Keratinocyte (primary cell): ENCODE measurements around the gene FAM229A. TPM values are rescaled to one million over a fixed set of nuclear protein-coding genes. Genes with fewer than 3 reads are reported as not detected.

ENCODE experiments used
- DNase-seq: peaks from one replicate; pipeline ENCODE4 v3.0.0-alpha.2; 2011; ENCODE audit warnings: low read depth, missing footprints, low spot score
- FAIRE-seq: peaks from 2 replicates; lab custom pipeline; 2011; peaks lifted over from hg19 to GRCh38; lab: Jason Lieb, UNC
- H2AFZ ChIP-seq: 2 replicates; pipeline ENCODE4 v1.6.0; 2012; ENCODE audit warnings: low read length, control low read depth, inconsistent platforms; ENCODE audit not compliant: control insufficient read depth
- H3K27ac ChIP-seq: 2 replicates; pipeline ENCODE4 v1.5.1; 2011; ENCODE audit warnings: low read length; ENCODE audit not compliant: control insufficient read depth, insufficient read depth
- H3K27me3 ChIP-seq: 3 replicates; pipeline ENCODE4 v1.6.0; 2011; ENCODE audit warnings: low read length; ENCODE audit not compliant: control insufficient read depth, insufficient read depth; ENCODE audit errors: extremely low read depth
- H3K36me3 ChIP-seq, 2 experiments: 2 replicates in 1 of 2; 3 replicates in 1 of 2; pipeline ENCODE4 v1.5.1; 2011; ENCODE audit warnings: low read length in 2 of 2, mild to moderate bottlenecking in 1 of 2; ENCODE audit not compliant: control insufficient read depth in 2 of 2, insufficient read depth in 2 of 2; ENCODE audit errors: extremely low read depth in 1 of 2
- H3K4me1 ChIP-seq: 3 replicates; pipeline ENCODE4 v1.5.1; 2011; ENCODE audit warnings: low read length; ENCODE audit not compliant: control insufficient read depth, insufficient read depth; ENCODE audit errors: extremely low read depth
- H3K4me2 ChIP-seq: 3 replicates; pipeline ENCODE4 v1.6.0; 2011; ENCODE audit warnings: low read depth, low read length; ENCODE audit not compliant: control insufficient read depth, insufficient read depth; ENCODE audit errors: extremely low read depth
- H3K4me3 ChIP-seq, 3 experiments: fragments of 200-600 bp in 1 of 3; sonication (generic) in 1 of 3; 2 replicates in 2 of 3; 3 replicates in 1 of 3; pipeline ENCODE4 v1.5.1; 2011 to 2016; ENCODE audit warnings: low read length in 3 of 3, mild to moderate bottlenecking in 3 of 3, control low read depth in 2 of 3, inconsistent platforms in 1 of 3, low read depth in 1 of 3, mixed read lengths in 1 of 3, mixed run types in 1 of 3, moderate library complexity in 1 of 3; ENCODE audit not compliant: control insufficient read depth in 2 of 3, insufficient read depth in 2 of 3; ENCODE audit errors: extremely low read depth in 1 of 3
- H3K79me2 ChIP-seq: 2 replicates; pipeline ENCODE4 v1.6.0; 2012; ENCODE audit warnings: low read length; ENCODE audit not compliant: control insufficient read depth, insufficient read depth
- H3K9ac ChIP-seq: 3 replicates; pipeline ENCODE4 v1.6.0; 2011; ENCODE audit warnings: low read length; ENCODE audit not compliant: control insufficient read depth, insufficient read depth; ENCODE audit errors: extremely low read depth
- H3K9me1 ChIP-seq: 3 replicates; pipeline ENCODE4 v1.6.0; 2011; ENCODE audit warnings: low read length; ENCODE audit not compliant: control insufficient read depth, insufficient read depth; ENCODE audit errors: extremely low read depth
- H3K9me3 ChIP-seq: 2 replicates; pipeline ENCODE4 v1.5.1; 2012; ENCODE audit warnings: low read depth, low read length; ENCODE audit not compliant: control insufficient read depth
- H4K20me1 ChIP-seq: 3 replicates; pipeline ENCODE4 v1.6.0; 2011; ENCODE audit warnings: low read length; ENCODE audit not compliant: control insufficient read depth, insufficient read depth; ENCODE audit errors: extremely low read depth
- EZH2 ChIP-seq: IDR thresholded peaks from one replicate; pipeline ENCODE4 v1.6.1; 2012; ENCODE audit warnings: inconsistent platforms, mild to moderate bottlenecking, low read length, moderate library complexity
- dilution Hi-C: fragments of 300-500 bp; cut with MboI; formaldehyde crosslinking; loops from one replicate; pipeline ENCODE4 v1.7.0; 2020; ENCODE audit warnings: low sequenced_read_pairs; ENCODE audit not compliant: extremely low pct_ligation_motif_present
- polyA plus RNA-seq, 5 experiments: library from polyadenylated mRNA; depleted of rRNA in 3 of 5; stranded (reverse) in 3 of 5; stranded (forward) in 1 of 5; unstranded in 1 of 5; fragments of >200 nt; gene quantifications; 1 replicate in 1 of 5; 2 replicates in 3 of 5; 3 replicates in 1 of 5; pipeline versions ENCODE4 v1.2.1 to v1.2.3, GENCODE V29; 2011 to 2012; ENCODE audit warnings: missing spikeins in 2 of 5, low read depth in 1 of 5, low replicate concordance in 1 of 5
- TF ChIP-seq, protein P1 (sequence below), 3 experiments: IDR thresholded peaks in 1 of 3; conservative IDR thresholded peaks in 1 of 3; optimal IDR thresholded peaks in 1 of 3; 2 replicates in 2 of 3; 3 replicates in 1 of 3; pipeline versions ENCODE3 to v1.5.1; 2011; ENCODE audit warnings: low read length in 3 of 3, mild to moderate bottlenecking in 3 of 3, moderate library complexity in 2 of 3, control low read depth in 1 of 3, inconsistent platforms in 1 of 3; ENCODE audit not compliant: insufficient read depth in 2 of 3; ENCODE audit errors: extremely low read depth in 1 of 3

The FAM229A gene
- polyA plus RNA-seq, 1 donor (not counting 4 experiments of a cell fraction or from before 2014, with no cell fraction given) = 1.1 TPM

DNA sequence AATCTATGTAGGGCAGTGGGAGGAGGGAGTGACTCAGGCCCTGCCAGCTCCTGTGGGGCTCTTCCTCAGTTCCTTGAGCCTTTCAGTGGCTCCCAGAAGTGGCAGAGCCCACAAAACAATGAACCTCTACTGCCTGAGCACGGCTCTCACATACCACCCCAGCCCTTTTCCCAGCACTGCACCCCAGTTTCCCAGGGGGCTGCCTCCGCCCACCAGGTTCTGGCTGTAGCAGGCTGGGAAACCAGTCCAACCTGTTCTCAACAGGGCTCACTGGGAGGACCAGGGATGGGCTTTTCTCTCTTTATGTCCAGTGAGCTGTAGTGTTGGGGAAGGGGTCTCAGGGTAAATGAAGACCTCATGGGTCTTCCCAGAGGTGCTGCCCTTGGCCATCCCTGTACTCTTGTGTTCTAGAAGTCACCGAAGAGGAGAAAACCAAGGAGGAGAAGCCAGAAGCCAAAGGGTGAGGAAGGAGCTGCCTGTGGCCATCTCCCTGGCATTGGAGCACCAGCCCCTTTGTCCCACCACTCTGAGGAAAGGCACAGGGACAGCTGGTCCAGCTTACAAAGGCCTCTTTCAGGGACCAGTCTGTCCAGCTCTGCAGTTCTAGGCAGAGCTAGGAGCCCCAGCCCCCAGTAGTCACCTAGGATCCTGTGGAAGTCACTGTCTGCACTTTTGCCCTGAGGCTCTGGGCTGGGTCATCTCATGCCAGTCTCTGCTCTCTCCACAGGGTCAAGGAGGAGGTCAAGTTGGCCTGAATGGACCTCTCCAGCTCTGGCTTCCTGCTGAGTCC lies 29.8 kb downstream of the FAM229A start:
- Histone ChIP-seq H3K79me2 (no peaks in the 10 kb centered on the region), H3K4me1 (peaks cover 19% of the 10 kb centered on the region), H3K4me3 (no peak overlapping the region), H3K27ac (no peak overlapping the region), H3K36me3 (peaks cover 19 to 29% of the 10 kb centered on the region in 2 experiments), H3K9ac (no peak overlapping the region), H3K9me3 (no peaks in the 10 kb centered on the region), H2AFZ (no peak overlapping the region), H3K9me1 (no peaks in the 10 kb centered on the region), H3K4me2 (no peak overlapping the region), H4K20me1 (peaks cover 2% of the 10 kb centered on the region), H3K27me3 (peaks cover 14% of the 10 kb centered on the region)
- DNase-seq (no peak), FAIRE-seq (no peak)
- TF ChIP-seq EZH2 = no peak
- TF ChIP-seq, protein P1, sequence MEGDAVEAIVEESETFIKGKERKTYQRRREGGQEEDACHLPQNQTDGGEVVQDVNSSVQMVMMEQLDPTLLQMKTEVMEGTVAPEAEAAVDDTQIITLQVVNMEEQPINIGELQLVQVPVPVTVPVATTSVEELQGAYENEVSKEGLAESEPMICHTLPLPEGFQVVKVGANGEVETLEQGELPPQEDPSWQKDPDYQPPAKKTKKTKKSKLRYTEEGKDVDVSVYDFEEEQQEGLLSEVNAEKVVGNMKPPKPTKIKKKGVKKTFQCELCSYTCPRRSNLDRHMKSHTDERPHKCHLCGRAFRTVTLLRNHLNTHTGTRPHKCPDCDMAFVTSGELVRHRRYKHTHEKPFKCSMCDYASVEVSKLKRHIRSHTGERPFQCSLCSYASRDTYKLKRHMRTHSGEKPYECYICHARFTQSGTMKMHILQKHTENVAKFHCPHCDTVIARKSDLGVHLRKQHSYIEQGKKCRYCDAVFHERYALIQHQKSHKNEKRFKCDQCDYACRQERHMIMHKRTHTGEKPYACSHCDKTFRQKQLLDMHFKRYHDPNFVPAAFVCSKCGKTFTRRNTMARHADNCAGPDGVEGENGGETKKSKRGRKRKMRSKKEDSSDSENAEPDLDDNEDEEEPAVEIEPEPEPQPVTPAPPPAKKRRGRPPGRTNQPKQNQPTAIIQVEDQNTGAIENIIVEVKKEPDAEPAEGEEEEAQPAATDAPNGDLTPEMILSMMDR (optimal IDR thresholded peaks at IDR 0.05 in 1 of 3, IDR thresholded peaks at IDR 0.05 in 1 of 3, conservative IDR thresholded peaks at IDR 0.05 in 1 of 3; ENCODE audit: extremely low read depth in 1 of 3, insufficient read depth in 2 of 3, low read length in 3 of 3) = no peak
- dilution Hi-C loops = no loop called here

- dilution Hi-C loops = no loop called here
Observed at GRCh38 chr1:32331549-32331948, 30.7 kb downstream of the FAM229A start.

More at GRCh38 chr1:32331549-32331948, 30.7 kb downstream of the FAM229A start:
- H3K36me3 ChIP-seq = peaks cover 24 to 37% of the 10 kb centered on the region in 2 experiments
- no peaks in the 10 kb centered on the region for H3K9me3 ChIP-seq
- H3K27me3 ChIP-seq = peaks cover 7% of the 10 kb centered on the region
- no peak for FAIRE-seq
- no peak overlapping the region for H2AFZ ChIP-seq
- H3K79me2 ChIP-seq = no peaks in the 10 kb centered on the region
- H4K20me1 ChIP-seq = no peaks in the 10 kb centered on the region
- no peak overlapping the region for H3K9ac ChIP-seq
- H3K4me3 ChIP-seq = no peak overlapping the region
- TF ChIP-seq, protein P1 (optimal IDR thresholded peaks at IDR 0.05 in 1 of 3, IDR thresholded peaks at IDR 0.05 in 1 of 3, conservative IDR thresholded peaks at IDR 0.05 in 1 of 3; ENCODE audit: extremely low read depth in 1 of 3, insufficient read depth in 2 of 3, low read length in 3 of 3) = no peak
- TF ChIP-seq EZH2 = no peak
- peaks cover 12% of the 10 kb centered on the region for H3K4me1 ChIP-seq
- H3K9me1 ChIP-seq = no peaks in the 10 kb centered on the region
- H3K27ac ChIP-seq = no peak overlapping the region
- no peak for DNase-seq
- no peak overlapping the region for H3K4me2 ChIP-seq
